Endothelial cell of umbilical vein (primary cell): Measurements from ENCODE around the gene MIOS. TPM values are rescaled to one million over a fixed set of nuclear protein-coding genes. Genes with fewer than 3 reads are reported as not detected.

Experiments
- BruUV-seq: library from RNA; stranded (reverse); fragments of 400-500 nt; replicated peaks from 2 replicates; lab custom pipeline; 2021; lab: Mats Ljungman, UMichigan
- CTCF ChIA-PET: fragments of 300-600, 350-600 bp; sonication (Branson Sonifier 250); formaldehyde crosslinking; loops from one replicate; lab custom pipeline; 2021; ENCODE audit warnings: antibody characterized with exemption, inconsistent platforms; lab: Charles Lee
- POLR2A ChIA-PET: fragments of 300-600, 350-600 bp; sonication (Branson Sonifier 250); formaldehyde crosslinking; loops from one replicate; lab custom pipeline; 2021; ENCODE audit warnings: antibody characterized with exemption, inconsistent platforms; lab: Charles Lee
- DNase-seq: peaks from one replicate; pipeline ENCODE4 v3.0.0-alpha.2; 2011; ENCODE audit warnings: low read depth, low spot score
- FAIRE-seq: peaks from 2 replicates; lab custom pipeline; 2011; peaks lifted over from hg19 to GRCh38; lab: Jason Lieb, UNC
- H2AFZ ChIP-seq: 2 replicates; pipeline ENCODE4 v1.6.0; 2012; ENCODE audit warnings: low read depth, low read length, control low read depth, inconsistent platforms
- H3K27ac ChIP-seq: 2 replicates; pipeline ENCODE4 v1.5.1; 2011; ENCODE audit warnings: low read depth, mild to moderate bottlenecking, control low read depth, low read length, moderate library complexity; ENCODE audit not compliant: insufficient read depth
- H3K27me3 ChIP-seq, 2 experiments: 2 replicates each; pipeline versions ENCODE4 v1.6.0 to v1.6.1; 2011; ENCODE audit warnings: low read length in 2 of 2, mixed read lengths in 1 of 2; ENCODE audit not compliant: control insufficient read depth in 2 of 2, insufficient read depth in 2 of 2
- H3K36me3 ChIP-seq, 2 experiments: 2 replicates in 1 of 2; 3 replicates in 1 of 2; pipeline ENCODE4 v1.5.1; 2011; ENCODE audit warnings: low read length in 2 of 2, mild to moderate bottlenecking in 1 of 2, moderate library complexity in 1 of 2; ENCODE audit not compliant: control insufficient read depth in 2 of 2, insufficient read depth in 2 of 2; ENCODE audit errors: extremely low read depth in 1 of 2
- H3K4me1 ChIP-seq: 3 replicates; pipeline ENCODE4 v1.5.1; 2011; ENCODE audit warnings: mild to moderate bottlenecking, low read length; ENCODE audit not compliant: control insufficient read depth, insufficient read depth; ENCODE audit errors: extremely low read depth
- H3K4me2 ChIP-seq: 2 replicates; pipeline ENCODE4 v1.6.1; 2011; ENCODE audit warnings: low read length, control low read depth, mixed read lengths; ENCODE audit not compliant: insufficient read depth
- H3K4me3 ChIP-seq, 3 experiments: fragments of 200-600 bp in 1 of 3; sonication (generic), shearing (Covaris generic) in 1 of 3; replicated peaks in 1 of 3; 2 replicates each; pipeline ENCODE4 v1.5.1; 2011 to 2016; ENCODE audit warnings: control low read depth in 3 of 3, low read length in 3 of 3, mild to moderate bottlenecking in 2 of 3, inconsistent platforms in 1 of 3, low read depth in 1 of 3, moderate library complexity in 1 of 3; ENCODE audit not compliant: insufficient read depth in 1 of 3
- H3K79me2 ChIP-seq: 2 replicates; pipeline ENCODE4 v1.6.0; 2012; ENCODE audit warnings: low read length, inconsistent platforms; ENCODE audit not compliant: control insufficient read depth, insufficient read depth
- H3K9ac ChIP-seq: replicated peaks from 2 replicates; pipeline ENCODE3; 2011; ENCODE audit warnings: low read length, control low read depth; ENCODE audit not compliant: insufficient read depth; ENCODE audit errors: extremely low read depth
- H3K9me1 ChIP-seq: replicated peaks from 3 replicates; pipeline ENCODE4 v1.6.0; 2011; ENCODE audit warnings: mild to moderate bottlenecking, low read length; ENCODE audit not compliant: control insufficient read depth, insufficient read depth; ENCODE audit errors: extremely low read depth
- H3K9me3 ChIP-seq: replicated peaks from 2 replicates; pipeline ENCODE4 v1.5.1; 2012; ENCODE audit warnings: low read length, inconsistent platforms; ENCODE audit not compliant: control insufficient read depth, insufficient read depth
- H4K20me1 ChIP-seq: replicated peaks from 2 replicates; pipeline ENCODE3; 2011; ENCODE audit warnings: mild to moderate bottlenecking, low read length; ENCODE audit not compliant: control insufficient read depth, insufficient read depth; ENCODE audit errors: extremely low read depth
- EZH2 ChIP-seq: IDR thresholded peaks from 2 replicates; pipeline ENCODE4 v1.6.1; 2012; ENCODE audit warnings: borderline replicate concordance, low read depth, mild to moderate bottlenecking, moderate library complexity, low read length, inconsistent platforms; ENCODE audit not compliant: severe bottlenecking
- FOS ChIP-seq: IDR thresholded peaks from 2 replicates; pipeline ENCODE4 v1.6.1; 2011; ENCODE audit warnings: mild to moderate bottlenecking, low read length, moderate library complexity, borderline replicate concordance; ENCODE audit not compliant: insufficient read depth
- GATA2 ChIP-seq: IDR thresholded peaks from 2 replicates; pipeline ENCODE4 v1.7.0; 2011; ENCODE audit warnings: low read depth, mild to moderate bottlenecking, moderate library complexity, mixed read lengths, low read length; ENCODE audit not compliant: insufficient read length, insufficient read depth
- JUN ChIP-seq: IDR thresholded peaks from 2 replicates; pipeline ENCODE4 v1.6.1; 2011; ENCODE audit warnings: borderline replicate concordance, low read depth; ENCODE audit not compliant: insufficient read length, insufficient read depth
- MYC ChIP-seq: IDR thresholded peaks from one replicate; pipeline ENCODE4 v1.6.1; 2011; ENCODE audit warnings: mild to moderate bottlenecking, low read depth, low read length
- POLR2A ChIP-seq: IDR thresholded peaks from 2 replicates; pipeline ENCODE4 v1.6.1; 2012; ENCODE audit warnings: low read depth, mild to moderate bottlenecking, control low read depth, low read length
- POLR2AphosphoS5 ChIP-seq: IDR thresholded peaks from 2 replicates; pipeline ENCODE4 v1.6.1; 2012; ENCODE audit warnings: low read depth, mild to moderate bottlenecking, control low read depth, low read length, moderate library complexity; ENCODE audit not compliant: insufficient read depth
- dilution Hi-C: fragments of 300-500 bp; cut with MboI; formaldehyde crosslinking; loops from one replicate; pipeline ENCODE4 v1.15.0; 2019; ENCODE audit warnings: low sequenced_read_pairs; ENCODE audit not compliant: extremely low pct_ligation_motif_present
- intact Hi-C: fragments of 100-400 bp; cut with micrococcal nuclease; formaldehyde crosslinking; loops from one replicate; pipeline ENCODE4 v1.10.0; 2022
- polyA plus RNA-seq, 4 experiments: library from polyadenylated mRNA; depleted of rRNA in 3 of 4; stranded (reverse) in 3 of 4; unstranded in 1 of 4; fragments of >200 nt; gene quantifications; 2 replicates each; pipeline versions ENCODE4 v1.2.1 to v1.2.3, GENCODE V29; 2011 to 2012; ENCODE audit warnings: missing spikeins in 1 of 4
- total RNA-seq: library from RNA; stranded (reverse); gene quantifications from 2 replicates; pipeline ENCODE4 v1.2.3, GENCODE V29; 2021
- TF ChIP-seq, protein P1 (sequence below), 2 donors: IDR thresholded peaks; 1 replicate in 1 of 2; 2 replicates in 1 of 2; pipeline ENCODE4 v1.5.1; 2011; ENCODE audit warnings: low read length in 2 of 2, mild to moderate bottlenecking in 2 of 2, moderate library complexity in 2 of 2, control low read depth in 1 of 2, inconsistent platforms in 1 of 2, low read depth in 1 of 2; ENCODE audit not compliant: insufficient read depth in 1 of 2; ENCODE audit errors: extremely low read depth in 1 of 2
- TF ChIP-seq, protein P2 (sequence below): IDR thresholded peaks from 2 replicates; pipeline ENCODE4 v1.6.1; 2011; ENCODE audit not compliant: insufficient read depth, insufficient read length

The MIOS gene
- total and polyA plus RNA-seq, 2 donors (not counting 3 experiments of a cell fraction or from before 2014, with no cell fraction given) = 8.5 to 16.8 TPM

DNA sequence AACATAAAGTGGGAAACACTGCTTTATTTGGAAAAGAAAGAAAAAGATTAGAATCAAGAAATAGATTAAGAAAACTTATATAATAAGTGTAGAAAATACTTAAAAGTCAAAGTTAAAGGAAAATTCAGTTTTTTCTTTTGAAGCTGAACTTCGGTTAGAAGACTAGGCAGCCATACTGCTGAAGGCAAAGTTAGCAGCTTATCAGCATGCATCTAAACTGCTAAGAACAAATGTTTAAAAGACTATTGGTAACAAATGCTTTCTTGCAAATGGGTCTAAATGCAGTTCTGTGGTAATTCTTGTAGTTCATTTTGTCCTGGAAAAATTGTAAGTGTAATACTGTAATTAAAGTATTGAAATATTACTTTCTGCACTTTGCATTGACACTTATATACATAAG lies 18.0 kb downstream of the MIOS start:
- H3K79me2 ChIP-seq = no peaks in the 10 kb centered on the region
- intact Hi-C loops (no loop called here), dilution Hi-C loops (no loop called here)
- FAIRE-seq = no peak
- no peak overlapping the region for H3K9ac ChIP-seq
- H4K20me1 ChIP-seq = no peaks in the 10 kb centered on the region
- H3K27me3 ChIP-seq = no peaks in the 10 kb centered on the region
- no peaks in the 10 kb centered on the region for H3K9me3 ChIP-seq
- H3K9me1 ChIP-seq = no peaks in the 10 kb centered on the region
- H3K4me2 ChIP-seq = no peak overlapping the region
- no TSS peak for BruUV-seq
- no peak for DNase-seq
- H3K27ac ChIP-seq = no peak overlapping the region
- TF ChIP-seq EZH2 = no peak
- TF ChIP-seq FOS = no peak
- TF ChIP-seq, protein P1, sequence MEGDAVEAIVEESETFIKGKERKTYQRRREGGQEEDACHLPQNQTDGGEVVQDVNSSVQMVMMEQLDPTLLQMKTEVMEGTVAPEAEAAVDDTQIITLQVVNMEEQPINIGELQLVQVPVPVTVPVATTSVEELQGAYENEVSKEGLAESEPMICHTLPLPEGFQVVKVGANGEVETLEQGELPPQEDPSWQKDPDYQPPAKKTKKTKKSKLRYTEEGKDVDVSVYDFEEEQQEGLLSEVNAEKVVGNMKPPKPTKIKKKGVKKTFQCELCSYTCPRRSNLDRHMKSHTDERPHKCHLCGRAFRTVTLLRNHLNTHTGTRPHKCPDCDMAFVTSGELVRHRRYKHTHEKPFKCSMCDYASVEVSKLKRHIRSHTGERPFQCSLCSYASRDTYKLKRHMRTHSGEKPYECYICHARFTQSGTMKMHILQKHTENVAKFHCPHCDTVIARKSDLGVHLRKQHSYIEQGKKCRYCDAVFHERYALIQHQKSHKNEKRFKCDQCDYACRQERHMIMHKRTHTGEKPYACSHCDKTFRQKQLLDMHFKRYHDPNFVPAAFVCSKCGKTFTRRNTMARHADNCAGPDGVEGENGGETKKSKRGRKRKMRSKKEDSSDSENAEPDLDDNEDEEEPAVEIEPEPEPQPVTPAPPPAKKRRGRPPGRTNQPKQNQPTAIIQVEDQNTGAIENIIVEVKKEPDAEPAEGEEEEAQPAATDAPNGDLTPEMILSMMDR (IDR thresholded peaks at IDR 0.05; ENCODE audit: extremely low read depth in 1 of 2, insufficient read depth in 1 of 2, low read depth in 1 of 2, low read length in 2 of 2) = no peak
- no peak for TF ChIP-seq JUN
- TF ChIP-seq POLR2AphosphoS5 = no peak
- TF ChIP-seq, protein P2, sequence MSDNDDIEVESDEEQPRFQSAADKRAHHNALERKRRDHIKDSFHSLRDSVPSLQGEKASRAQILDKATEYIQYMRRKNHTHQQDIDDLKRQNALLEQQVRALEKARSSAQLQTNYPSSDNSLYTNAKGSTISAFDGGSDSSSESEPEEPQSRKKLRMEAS = no peak
- TF ChIP-seq GATA2 = no peak
- no peak for TF ChIP-seq MYC
- no peak for TF ChIP-seq POLR2A
- H3K4me3 ChIP-seq = no peak overlapping the region
- H2AFZ ChIP-seq = no peak overlapping the region
- no peaks in the 10 kb centered on the region for H3K36me3 ChIP-seq
- peaks cover 4% of the 10 kb centered on the region for H3K4me1 ChIP-seq
- POLR2A ChIA-PET = no interaction called here
- CTCF ChIA-PET = interaction anchor here (0.7 to 2.5 kb wide), 3 partner anchors 10 to 632 kb away, joined by 3 to 8 read pairs (median 3); no protein-coding TSS in a partner anchor
